ENCODE measurements around the gene IL7R. TPM values are rescaled to one million over a fixed set of nuclear protein-coding genes. Genes with fewer than 3 reads are reported as not detected.

Gene IL7R
- total and polyA plus RNA-seq, 10 of the 15 experiments (the other 5 are each of a cell fraction or from before 2014, with no cell fraction given), result 0.40 to 21.1 (median 0.85) TPM

DNA sequence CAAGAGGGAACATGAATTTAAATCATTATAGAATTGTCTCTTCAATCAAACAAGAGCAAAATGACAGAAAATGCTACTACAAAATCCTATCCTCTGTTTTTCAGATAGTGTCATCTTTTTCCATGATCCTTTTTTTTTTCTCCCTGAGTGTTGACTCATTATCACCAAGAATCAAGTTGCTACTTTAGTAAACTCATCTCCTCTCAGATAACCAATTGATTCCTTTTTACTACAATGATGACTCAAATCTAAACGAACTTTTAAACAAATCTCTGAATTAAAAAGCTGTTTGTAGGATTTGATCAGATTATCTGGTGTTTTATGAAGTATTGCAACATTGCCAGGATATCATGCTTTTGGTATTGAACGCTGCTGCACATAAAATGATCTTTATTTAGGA is 23.9 kb upstream of the IL7R start:
- no TSS peak for BruUV-seq (replicated peaks)
- FAIRE-seq, result no peak
- Histone ChIP-seq H3K36me3 (ENCODE audit: control insufficient read depth in 2 of 2, insufficient read depth in 2 of 2, low read length in 1 of 2) (no peaks in the 10 kb centered on the region), H3K9ac (ENCODE audit: control insufficient read depth, insufficient read depth, low read length) (no peak overlapping the region), H4K20me1 (ENCODE audit: control insufficient read depth, insufficient read depth) (no peaks in the 10 kb centered on the region), H3K4me1 (ENCODE audit: control insufficient read depth, insufficient read depth, low read length) (peaks cover 5% of the 10 kb centered on the region; the same call in 1 of the 2 replicates), H3K9me3 (replicated peaks; ENCODE audit: control insufficient read depth, insufficient read depth, low read length) (no peaks in the 10 kb centered on the region), H3K27me3 (replicated peaks in 1 of 2; ENCODE audit: control insufficient read depth in 2 of 2, insufficient read depth in 2 of 2, low read length in 1 of 2) (no peaks in the 10 kb centered on the region; a peak in 1 of 4 replicates), H2AFZ (ENCODE audit: control insufficient read depth, low read depth, low read length) (no peak overlapping the region), H3K79me2 (ENCODE audit: control insufficient read depth, insufficient read depth, low read length) (no peaks in the 10 kb centered on the region), H3K4me2 (ENCODE audit: control insufficient read depth, insufficient read depth) (no peak overlapping the region), H3K4me3 (no peak overlapping the region), H3K27ac (ENCODE audit: control insufficient read depth, insufficient read depth) (no peak overlapping the region)
- POLR2A ChIA-PET, result interaction anchor here (2.2 kb wide), 1 partner anchor 10 kb away, joined by 7 read pairs; no protein-coding TSS in a partner anchor
- TF ChIP-seq, protein P1, sequence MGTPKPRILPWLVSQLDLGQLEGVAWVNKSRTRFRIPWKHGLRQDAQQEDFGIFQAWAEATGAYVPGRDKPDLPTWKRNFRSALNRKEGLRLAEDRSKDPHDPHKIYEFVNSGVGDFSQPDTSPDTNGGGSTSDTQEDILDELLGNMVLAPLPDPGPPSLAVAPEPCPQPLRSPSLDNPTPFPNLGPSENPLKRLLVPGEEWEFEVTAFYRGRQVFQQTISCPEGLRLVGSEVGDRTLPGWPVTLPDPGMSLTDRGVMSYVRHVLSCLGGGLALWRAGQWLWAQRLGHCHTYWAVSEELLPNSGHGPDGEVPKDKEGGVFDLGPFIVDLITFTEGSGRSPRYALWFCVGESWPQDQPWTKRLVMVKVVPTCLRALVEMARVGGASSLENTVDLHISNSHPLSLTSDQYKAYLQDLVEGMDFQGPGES (IDR thresholded peaks at IDR 0.05), result no peak
- TF ChIP-seq POLR2AphosphoS2 (IDR thresholded peaks at IDR 0.05; ENCODE audit: low read depth, low read length), result no peak
- TF ChIP-seq NR2C2 (IDR thresholded peaks at IDR 0.05; ENCODE audit: borderline replicate concordance, control insufficient read depth, insufficient read length, low read depth), result no peak
- TF ChIP-seq SMARCA5 (IDR thresholded peaks at IDR 0.05), result no peak
- no peak for TF ChIP-seq NR2C1 (IDR thresholded peaks at IDR 0.05)
- TF ChIP-seq RAD51 (IDR thresholded peaks at IDR 0.05), result no peak
- no peak for TF ChIP-seq CBX5 (IDR thresholded peaks at IDR 0.05; ENCODE audit: low read depth)
- no peak for TF ChIP-seq DPF2 (IDR thresholded peaks at IDR 0.05)
- TF ChIP-seq, protein P2, sequence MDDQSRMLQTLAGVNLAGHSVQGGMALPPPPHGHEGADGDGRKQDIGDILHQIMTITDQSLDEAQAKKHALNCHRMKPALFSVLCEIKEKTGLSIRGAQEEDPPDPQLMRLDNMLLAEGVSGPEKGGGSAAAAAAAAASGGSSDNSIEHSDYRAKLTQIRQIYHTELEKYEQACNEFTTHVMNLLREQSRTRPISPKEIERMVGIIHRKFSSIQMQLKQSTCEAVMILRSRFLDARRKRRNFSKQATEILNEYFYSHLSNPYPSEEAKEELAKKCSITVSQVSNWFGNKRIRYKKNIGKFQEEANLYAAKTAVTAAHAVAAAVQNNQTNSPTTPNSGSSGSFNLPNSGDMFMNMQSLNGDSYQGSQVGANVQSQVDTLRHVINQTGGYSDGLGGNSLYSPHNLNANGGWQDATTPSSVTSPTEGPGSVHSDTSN (IDR thresholded peaks at IDR 0.05; ENCODE audit: insufficient replicate concordance, low read depth, low read length), result no peak
- TF ChIP-seq, protein P3, sequence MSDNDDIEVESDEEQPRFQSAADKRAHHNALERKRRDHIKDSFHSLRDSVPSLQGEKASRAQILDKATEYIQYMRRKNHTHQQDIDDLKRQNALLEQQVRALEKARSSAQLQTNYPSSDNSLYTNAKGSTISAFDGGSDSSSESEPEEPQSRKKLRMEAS (IDR thresholded peaks at IDR 0.05; ENCODE audit: low read depth, low read length), result no peak
- TF ChIP-seq, protein P4, sequence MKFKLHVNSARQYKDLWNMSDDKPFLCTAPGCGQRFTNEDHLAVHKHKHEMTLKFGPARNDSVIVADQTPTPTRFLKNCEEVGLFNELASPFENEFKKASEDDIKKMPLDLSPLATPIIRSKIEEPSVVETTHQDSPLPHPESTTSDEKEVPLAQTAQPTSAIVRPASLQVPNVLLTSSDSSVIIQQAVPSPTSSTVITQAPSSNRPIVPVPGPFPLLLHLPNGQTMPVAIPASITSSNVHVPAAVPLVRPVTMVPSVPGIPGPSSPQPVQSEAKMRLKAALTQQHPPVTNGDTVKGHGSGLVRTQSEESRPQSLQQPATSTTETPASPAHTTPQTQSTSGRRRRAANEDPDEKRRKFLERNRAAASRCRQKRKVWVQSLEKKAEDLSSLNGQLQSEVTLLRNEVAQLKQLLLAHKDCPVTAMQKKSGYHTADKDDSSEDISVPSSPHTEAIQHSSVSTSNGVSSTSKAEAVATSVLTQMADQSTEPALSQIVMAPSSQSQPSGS (IDR thresholded peaks at IDR 0.05; ENCODE audit: low read length), result no peak
- TF ChIP-seq ZNF24 (IDR thresholded peaks at IDR 0.05), result no peak
- TF ChIP-seq ASH2L (IDR thresholded peaks at IDR 0.05; ENCODE audit: borderline replicate concordance, low read depth), result no peak
- TF ChIP-seq KLF5 (IDR thresholded peaks at IDR 0.05; ENCODE audit: partially characterized antibody), result no peak
- no peak for TF ChIP-seq SREBF2 (IDR thresholded peaks at IDR 0.05; ENCODE audit: low read length)
- TF ChIP-seq SPI1 (IDR thresholded peaks at IDR 0.05; ENCODE audit: borderline replicate concordance, insufficient read depth, low read depth, low read length), result no peak
- no peak for TF ChIP-seq SMAD1 (IDR thresholded peaks at IDR 0.05; ENCODE audit: low read depth, partially characterized antibody)
- TF ChIP-seq EP300 (IDR thresholded peaks at IDR 0.05; ENCODE audit: borderline replicate concordance in 1 of 2, control insufficient read depth in 1 of 2, low read depth in 2 of 2, low read length in 2 of 2), result no peak
- TF ChIP-seq, protein P5, sequence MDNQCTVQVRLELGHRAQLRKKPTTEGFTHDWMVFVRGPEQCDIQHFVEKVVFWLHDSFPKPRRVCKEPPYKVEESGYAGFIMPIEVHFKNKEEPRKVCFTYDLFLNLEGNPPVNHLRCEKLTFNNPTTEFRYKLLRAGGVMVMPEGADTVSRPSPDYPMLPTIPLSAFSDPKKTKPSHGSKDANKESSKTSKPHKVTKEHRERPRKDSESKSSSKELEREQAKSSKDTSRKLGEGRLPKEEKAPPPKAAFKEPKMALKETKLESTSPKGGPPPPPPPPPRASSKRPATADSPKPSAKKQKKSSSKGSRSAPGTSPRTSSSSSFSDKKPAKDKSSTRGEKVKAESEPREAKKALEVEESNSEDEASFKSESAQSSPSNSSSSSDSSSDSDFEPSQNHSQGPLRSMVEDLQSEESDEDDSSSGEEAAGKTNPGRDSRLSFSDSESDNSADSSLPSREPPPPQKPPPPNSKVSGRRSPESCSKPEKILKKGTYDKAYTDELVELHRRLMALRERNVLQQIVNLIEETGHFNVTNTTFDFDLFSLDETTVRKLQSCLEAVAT (IDR thresholded peaks at IDR 0.05), result no peak
- in situ Hi-C loops (cut with MboI), result no loop called here
- intact Hi-C loops (cut with micrococcal nuclease; ENCODE audit: unreplicated experiment), result no loop called here
- CTCF ChIA-PET, result interaction anchor here (1.2 to 1.8 kb wide), 3 partner anchors 11 to 92 kb away, joined by 3 to 12 read pairs (median 3); no protein-coding TSS in a partner anchor
- no peak for DNase-seq (ENCODE audit: low read depth, low spot score)
- WGBS (ENCODE audit: insufficient coverage, insufficient replicate concordance, low lambda C conversion rate, missing lambda C conversion rate), result 0% methylated on average over 2 of the region's 2 CpGs
- ATAC-seq, result no peak
- RAD21 ChIA-PET (ENCODE audit: unreplicated experiment), result interaction anchor here (0.6 to 1.2 kb wide), 3 partner anchors 10 to 92 kb away, joined by 3 read pairs; no protein-coding TSS in a partner anchor
- SMC1A ChIA-PET (ENCODE audit: uncharacterized antibody, unreplicated experiment), result interaction anchor here (0.9 to 1.5 kb wide), 5 partner anchors 9 to 91 kb away, joined by 3 to 6 read pairs (median 4); no protein-coding TSS in a partner anchor

All from GM12878 (cell line).